Smooth muscle cell (in vitro differentiated cells): ENCODE data around the gene SCCPDH. TPM values are rescaled to one million over a fixed set of nuclear protein-coding genes. Genes with fewer than 3 reads are reported as not detected.

Experiments
- DNase-seq: peaks from one replicate; lab custom pipeline; 2025; ENCODE audit not compliant: unreplicated experiment; lab: John Stamatoyannopoulos, UW
- H2AFZ ChIP-seq: fragments of 200-600 bp; sonication (generic); 2 replicates; pipeline ENCODE4 v1.6.0; 2016; ENCODE audit warnings: antibody characterized with exemption, low read depth, mild to moderate bottlenecking
- H3F3A ChIP-seq: fragments of 200-600 bp; sonication (generic); 2 replicates; pipeline ENCODE4 v1.6.0; 2017; ENCODE audit warnings: antibody characterized with exemption, low read depth
- H3K27ac ChIP-seq: fragments of 200-600 bp; sonication (generic); 2 replicates; pipeline ENCODE4 v1.5.1; 2016; ENCODE audit warnings: low read depth, mild to moderate bottlenecking
- H3K27me3 ChIP-seq: fragments of 200-600 bp; sonication (generic); 2 replicates; pipeline ENCODE4 v1.6.1; 2016; ENCODE audit warnings: low read depth, mild to moderate bottlenecking
- H3K36me3 ChIP-seq: fragments of 200-600 bp; sonication (generic); 2 replicates; pipeline ENCODE4 v1.5.1; 2016; ENCODE audit warnings: low read depth
- H3K4me1 ChIP-seq: fragments of 200-600 bp; sonication (generic); 2 replicates; pipeline ENCODE4 v1.5.1; 2016; ENCODE audit warnings: low read depth
- H3K4me2 ChIP-seq: fragments of 200-600 bp; sonication (generic); 2 replicates; pipeline ENCODE4 v1.6.0; 2016; ENCODE audit warnings: mild to moderate bottlenecking
- H3K4me3 ChIP-seq: fragments of 200-600 bp; sonication (generic); 2 replicates; pipeline ENCODE4 v1.5.1; 2016; ENCODE audit warnings: mild to moderate bottlenecking
- H3K79me2 ChIP-seq: fragments of 200-600 bp; sonication (generic); 2 replicates; pipeline ENCODE4 v1.6.0; 2016; ENCODE audit warnings: low read depth, mild to moderate bottlenecking
- H3K9ac ChIP-seq: fragments of 200-600 bp; sonication (generic); 2 replicates; pipeline ENCODE4 v1.6.0; 2016; ENCODE audit warnings: low read depth
- H3K9me3 ChIP-seq: fragments of 200-600 bp; sonication (generic); replicated peaks from 2 replicates; pipeline ENCODE4 v1.5.1; 2016; ENCODE audit warnings: low read depth
- H4K20me1 ChIP-seq: fragments of 200-600 bp; sonication (generic); 2 replicates; pipeline ENCODE4 v1.6.0; 2016; ENCODE audit warnings: low read depth
- WGBS: methylation state at CpG from one replicate; pipeline ENCODE4 v1.1.7; 2016; ENCODE audit warnings: low lambda C conversion rate; 5-methylcytosine and 5-hydroxymethylcytosine counted together
- polyA plus RNA-seq: library from polyadenylated mRNA; unstranded; fragments of >200 nt; fragmentation: Nextera tagmentation; extraction: Ambion mirVana; gene quantifications from 2 replicates; pipeline ENCODE4 v1.2.1, GENCODE V29; 2016
- total RNA-seq: library from RNA; depleted of rRNA; stranded (reverse); fragments of >200 nt; gene quantifications from 2 replicates; pipeline ENCODE4 v1.2.3, GENCODE V29; 2014
- TF ChIP-seq, protein P1 (sequence below): fragments of 200-600 bp; sonication (generic); IDR thresholded peaks from 2 replicates; pipeline ENCODE4 v1.5.1; 2017; ENCODE audit warnings: borderline replicate concordance, mild to moderate bottlenecking, antibody characterized with exemption; ENCODE audit not compliant: insufficient read depth, poor library complexity, severe bottlenecking

SCCPDH gene, protein sequence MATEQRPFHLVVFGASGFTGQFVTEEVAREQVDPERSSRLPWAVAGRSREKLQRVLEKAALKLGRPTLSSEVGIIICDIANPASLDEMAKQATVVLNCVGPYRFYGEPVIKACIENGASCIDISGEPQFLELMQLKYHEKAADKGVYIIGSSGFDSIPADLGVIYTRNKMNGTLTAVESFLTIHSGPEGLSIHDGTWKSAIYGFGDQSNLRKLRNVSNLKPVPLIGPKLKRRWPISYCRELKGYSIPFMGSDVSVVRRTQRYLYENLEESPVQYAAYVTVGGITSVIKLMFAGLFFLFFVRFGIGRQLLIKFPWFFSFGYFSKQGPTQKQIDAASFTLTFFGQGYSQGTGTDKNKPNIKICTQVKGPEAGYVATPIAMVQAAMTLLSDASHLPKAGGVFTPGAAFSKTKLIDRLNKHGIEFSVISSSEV
- total RNA-seq = 23.7 and 27.0 TPM in 2 replicates
- polyA plus RNA-seq = 19.6 and 26.2 TPM in 2 replicates

DNA sequence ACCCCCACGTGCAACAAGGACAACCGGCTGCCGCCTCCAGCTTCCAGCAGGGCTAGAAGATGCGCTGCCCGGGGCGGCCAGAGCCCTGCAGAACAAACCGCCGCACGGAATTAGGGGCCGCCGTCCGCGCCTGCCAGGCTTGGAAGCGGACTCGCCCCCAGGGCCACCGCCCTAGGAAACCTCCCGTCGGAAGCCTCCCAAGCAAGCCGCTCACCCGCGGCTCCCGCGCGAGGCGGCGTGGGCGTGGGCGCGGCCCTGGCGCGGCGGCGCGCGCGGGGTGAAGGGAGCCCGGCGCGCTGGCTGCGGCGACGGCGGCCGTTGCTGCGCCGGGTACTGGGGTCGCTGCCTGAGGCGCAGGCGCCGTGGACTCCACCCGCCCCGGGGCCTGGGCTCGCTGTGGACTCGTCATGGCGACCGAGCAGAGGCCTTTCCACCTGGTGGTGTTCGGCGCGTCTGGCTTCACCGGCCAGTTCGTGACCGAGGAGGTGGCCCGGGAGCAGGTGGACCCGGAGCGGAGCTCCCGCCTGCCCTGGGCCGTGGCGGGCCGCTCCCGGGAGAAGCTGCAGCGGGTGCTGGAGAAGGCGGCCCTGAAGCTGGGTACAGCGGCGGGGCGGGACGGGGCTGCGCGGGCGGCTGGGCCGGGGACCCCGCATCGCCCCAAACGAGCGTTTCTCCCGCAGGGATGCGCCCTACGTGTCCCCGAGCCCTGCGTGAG lies at the start of gene SCCPDH:
TSS of gene SCCPDH (plus strand) at position 394 of the 715 bp plus-strand sequence. CDS start at position 408, 14 bp downstream.
- Histone ChIP-seq H2AFZ (peak within 1 kb of the TSS; percentile 100), H3F3A (no peaks in the 10 kb centered on the region), H3K4me1 (peaks cover 10% of the 10 kb centered on the region), H3K27me3 (no peaks in the 10 kb centered on the region), H3K36me3 (no peaks in the 10 kb centered on the region), H3K79me2 (no peaks in the 10 kb centered on the region), H3K4me2 (peak within 1 kb of the TSS; percentile 97), H3K4me3 (peak within 1 kb of the TSS; percentile 93), H3K27ac (no peak within 1 kb of the TSS), H3K9me3 (no peaks in the 10 kb centered on the region), H4K20me1 (no peaks in the 10 kb centered on the region), H3K9ac (peak within 1 kb of the TSS; percentile 78)
- WGBS = 1% methylated on average over 71 of the region's 89 CpGs
- TF ChIP-seq, protein P1, sequence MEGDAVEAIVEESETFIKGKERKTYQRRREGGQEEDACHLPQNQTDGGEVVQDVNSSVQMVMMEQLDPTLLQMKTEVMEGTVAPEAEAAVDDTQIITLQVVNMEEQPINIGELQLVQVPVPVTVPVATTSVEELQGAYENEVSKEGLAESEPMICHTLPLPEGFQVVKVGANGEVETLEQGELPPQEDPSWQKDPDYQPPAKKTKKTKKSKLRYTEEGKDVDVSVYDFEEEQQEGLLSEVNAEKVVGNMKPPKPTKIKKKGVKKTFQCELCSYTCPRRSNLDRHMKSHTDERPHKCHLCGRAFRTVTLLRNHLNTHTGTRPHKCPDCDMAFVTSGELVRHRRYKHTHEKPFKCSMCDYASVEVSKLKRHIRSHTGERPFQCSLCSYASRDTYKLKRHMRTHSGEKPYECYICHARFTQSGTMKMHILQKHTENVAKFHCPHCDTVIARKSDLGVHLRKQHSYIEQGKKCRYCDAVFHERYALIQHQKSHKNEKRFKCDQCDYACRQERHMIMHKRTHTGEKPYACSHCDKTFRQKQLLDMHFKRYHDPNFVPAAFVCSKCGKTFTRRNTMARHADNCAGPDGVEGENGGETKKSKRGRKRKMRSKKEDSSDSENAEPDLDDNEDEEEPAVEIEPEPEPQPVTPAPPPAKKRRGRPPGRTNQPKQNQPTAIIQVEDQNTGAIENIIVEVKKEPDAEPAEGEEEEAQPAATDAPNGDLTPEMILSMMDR = no peak
- DNase-seq = peak; percentile 37

DNA sequence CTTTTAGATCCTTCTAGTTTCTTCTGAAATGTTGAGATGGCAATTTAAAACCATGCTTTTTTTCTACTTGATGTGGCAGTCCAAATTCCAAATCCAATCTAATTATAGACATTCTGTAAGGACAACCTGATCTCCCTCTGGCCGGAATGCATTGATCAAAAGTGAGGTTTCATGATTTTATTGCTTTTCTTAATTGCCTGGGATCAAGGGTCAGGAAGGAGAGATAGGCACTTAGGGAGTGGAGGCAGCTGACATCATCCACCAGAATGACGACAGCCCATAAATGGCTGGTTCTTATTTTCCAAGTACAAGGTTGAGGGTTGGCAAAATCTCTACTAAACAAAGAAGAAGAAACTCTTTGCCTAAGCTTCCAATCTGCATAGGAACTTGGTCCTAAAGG lies 46.4 kb upstream of the SCCPDH start:
- H3K27me3 ChIP-seq = no peaks in the 10 kb centered on the region
- H3K27ac ChIP-seq = no peak overlapping the region
- WGBS = 38% methylated on average over 2 of the region's 2 CpGs
- H4K20me1 ChIP-seq = no peaks in the 10 kb centered on the region
- H2AFZ ChIP-seq = no peak overlapping the region
- DNase-seq = no peak
- no peak overlapping the region for H3K9ac ChIP-seq
- no peak overlapping the region for H3K4me3 ChIP-seq
- H3K79me2 ChIP-seq = no peaks in the 10 kb centered on the region
- H3F3A ChIP-seq = peaks cover 3% of the 10 kb centered on the region
- no peaks in the 10 kb centered on the region for H3K9me3 ChIP-seq
- H3K4me1 ChIP-seq = no peaks in the 10 kb centered on the region
- H3K4me2 ChIP-seq = no peak overlapping the region
- TF ChIP-seq, protein P1 = no peak
- H3K36me3 ChIP-seq = no peaks in the 10 kb centered on the region

DNA sequence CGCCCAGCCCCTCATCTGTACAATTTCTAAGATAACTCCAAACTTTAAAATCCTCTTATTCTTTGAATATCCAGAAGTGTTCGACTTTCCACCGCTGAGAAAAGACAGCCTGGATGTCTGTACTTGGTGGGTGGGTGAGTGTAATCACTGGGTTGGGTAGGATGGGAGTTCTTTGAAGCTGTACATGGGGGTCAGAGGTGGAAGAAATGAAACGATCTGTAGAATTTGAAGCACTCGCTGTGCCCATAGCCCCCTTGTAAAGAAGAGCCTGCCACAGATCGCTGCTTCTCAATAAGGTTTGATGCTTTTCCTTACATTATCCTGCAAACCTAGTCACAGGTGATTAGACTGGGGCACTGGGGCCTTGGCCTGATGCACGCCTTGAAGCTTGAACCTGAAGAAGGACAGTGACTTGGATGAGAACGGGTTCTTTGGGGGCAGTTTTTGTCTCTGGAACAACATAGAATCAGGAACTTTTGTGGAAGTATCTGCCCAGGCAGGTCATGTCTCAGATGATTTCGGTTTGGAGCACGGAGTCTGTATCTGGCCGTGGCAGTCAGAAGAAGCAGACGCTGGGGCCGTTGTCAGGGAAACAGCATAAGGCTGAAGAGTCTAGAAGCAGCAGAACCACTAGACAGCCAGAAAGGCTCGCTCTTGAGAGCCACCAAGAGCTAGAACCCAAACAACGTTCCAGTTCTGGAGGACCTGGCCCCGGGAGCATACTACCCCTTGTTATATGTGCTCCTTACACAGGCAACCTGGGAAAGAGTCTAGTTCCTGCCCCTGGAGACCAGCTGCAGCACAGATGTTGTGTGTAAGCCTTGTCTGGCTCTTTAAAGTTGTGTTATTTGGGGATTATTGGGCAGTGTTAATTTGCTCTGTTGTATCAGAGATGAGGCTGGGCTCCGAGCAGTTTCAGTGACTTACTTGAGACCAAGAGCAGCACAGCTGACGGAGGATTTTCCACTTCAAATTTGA lies 45.1 kb upstream of the SCCPDH start:
- H3K36me3 ChIP-seq = no peaks in the 10 kb centered on the region
- 86% methylated on average over 18 of the region's 18 CpGs for WGBS
- no peaks in the 10 kb centered on the region for H3K4me1 ChIP-seq
- H3K4me2 ChIP-seq = no peak overlapping the region
- TF ChIP-seq, protein P1 = no peak
- H3K9ac ChIP-seq = no peak overlapping the region
- no peaks in the 10 kb centered on the region for H4K20me1 ChIP-seq
- H3K27me3 ChIP-seq = no peaks in the 10 kb centered on the region
- no peak overlapping the region for H2AFZ ChIP-seq
- no peak for DNase-seq
- no peak overlapping the region for H3K27ac ChIP-seq
- H3K4me3 ChIP-seq = no peak overlapping the region
- no peaks in the 10 kb centered on the region for H3K79me2 ChIP-seq
- H3F3A ChIP-seq = peaks cover 3% of the 10 kb centered on the region
- no peaks in the 10 kb centered on the region for H3K9me3 ChIP-seq
